Ascending aorta (tissue), 2 donors: Measurements from ENCODE around the gene SLC22A9. TPM values are rescaled to one million over a fixed set of nuclear protein-coding genes. Genes with fewer than 3 reads are reported as not detected.
"Not testable (repeated sequence)": the region's sequence is repeated elsewhere in the genome, so short reads cannot be mapped to it uniquely, and the experiment has no call there.

Source experiments
- DNase-seq, 2 donors: peaks; one replicate each; pipeline ENCODE4 v3.0.0-alpha.2; 2019; ENCODE audit warnings: low spot score in 2 of 2
- H3K27ac ChIP-seq, 2 donors: fragments of 200-600 bp; sonication (generic); one replicate each; pipeline ENCODE4 v1.5.1; 2016 to 2017; ENCODE audit warnings: mild to moderate bottlenecking in 1 of 2
- H3K27me3 ChIP-seq: fragments of 200-600 bp; sonication (generic); one replicate; pipeline ENCODE4 v1.5.1; 2017
- H3K36me3 ChIP-seq, 2 donors: fragments of 200-600 bp; sonication (generic); one replicate each; pipeline ENCODE4 v1.5.1; 2016
- H3K4me1 ChIP-seq, 2 donors: fragments of 200-600 bp; sonication (generic); one replicate each; pipeline ENCODE4 v1.5.1; 2016 to 2017; ENCODE audit warnings: mild to moderate bottlenecking in 1 of 2
- H3K4me3 ChIP-seq, 2 donors: fragments of 200-600 bp; sonication (generic); one replicate each; pipeline ENCODE4 v1.5.1; 2016 to 2017; ENCODE audit warnings: mild to moderate bottlenecking in 1 of 2
- H3K9me3 ChIP-seq, 2 donors: fragments of 200-600 bp; sonication (generic); one replicate each; pipeline ENCODE4 v1.5.1; 2016
- CTCF ChIP-seq, 3 experiments: fragments of 200-600 bp in 2 of 3; fragments of 450-650 bp in 1 of 3; sonication (generic) in 2 of 3; IDR thresholded peaks; one replicate each; pipeline ENCODE4 v1.5.1; 2016 to 2019; ENCODE audit warnings: antibody characterized with exemption in 3 of 3, mild to moderate bottlenecking in 1 of 3, moderate library complexity in 1 of 3
- intact Hi-C: fragments of 100-400 bp; cut with DNase I; formaldehyde crosslinking; loops from one replicate; pipeline ENCODE4 v1.15.1; 2023
- total RNA-seq: library from RNA; depleted of rRNA; stranded (reverse); fragments of >200 nt; gene quantifications from one replicate; pipeline ENCODE4 v1.1.0, GENCODE V29; 2016

Gene SLC22A9
- not detected for total RNA-seq

DNA sequence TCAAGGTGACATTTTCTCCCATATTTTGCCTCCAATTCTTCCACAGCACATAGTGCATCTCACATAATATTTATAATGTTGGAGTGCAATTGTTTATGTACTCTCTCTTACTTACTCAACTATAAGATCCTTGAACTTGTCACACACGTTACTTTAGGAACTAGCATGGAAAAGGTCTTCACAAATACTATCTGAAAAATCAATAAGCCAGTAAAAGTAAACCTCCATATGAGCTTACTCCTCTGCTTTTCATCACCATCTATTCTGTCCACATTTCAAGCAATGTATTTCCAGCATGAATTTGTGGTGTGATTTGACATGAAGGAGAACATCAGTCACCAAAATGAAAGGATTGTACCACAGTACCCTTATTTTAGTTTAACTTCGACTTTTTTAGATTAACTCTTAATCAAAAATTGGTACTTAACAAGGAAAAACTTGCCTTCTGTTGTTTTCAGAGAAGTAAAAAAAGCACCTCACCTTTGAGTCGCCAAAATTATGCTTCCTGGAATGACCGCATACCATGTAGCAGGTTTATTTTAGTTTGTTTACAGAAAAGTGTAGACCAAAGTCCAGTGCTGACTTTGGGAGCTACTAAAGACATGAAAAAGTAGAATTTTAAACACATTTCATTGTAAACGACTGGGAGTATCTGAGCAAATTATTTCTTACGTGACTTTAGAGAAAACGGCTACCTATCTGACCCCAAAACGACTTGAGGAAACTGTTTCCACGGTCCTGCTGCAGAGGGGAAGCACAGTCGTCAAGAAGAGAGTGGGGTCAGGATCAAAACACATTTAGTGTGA, at the start of gene SLC22A9:
Gene SLC22A9, plus strand, starts transcription at position 621 of the 806 bp plus-strand sequence. CDS start 272 bp downstream, outside the sequence.
- Histone ChIP-seq H3K4me3 (no peak within 1 kb of the TSS), H3K27me3 (no peaks in the 10 kb centered on the region), H3K27ac (no peak within 1 kb of the TSS), H3K9me3 (no peaks in the 10 kb centered on the region), H3K4me1 (no peaks in the 10 kb centered on the region), H3K36me3 (no peaks in the 10 kb centered on the region)
- no peak for DNase-seq
- intact Hi-C loops, result no loop called here
- TF ChIP-seq CTCF (IDR thresholded peaks at IDR 0.05), result no peak

GRCh38 chr11:63321723-63322122, 47.9 kb upstream of the SLC22A9 start:
- Histone ChIP-seq H3K4me1 (no peaks in the 10 kb centered on the region), H3K4me3 (no peak overlapping the region), H3K9me3 (peaks cover 0 to 4% of the 10 kb centered on the region in 2 donors), H3K27me3 (no peaks in the 10 kb centered on the region), H3K36me3 (no peaks in the 10 kb centered on the region), H3K27ac (no peak overlapping the region)
- DNase-seq, result no peak
- intact Hi-C loops, result no loop called here
- no peak for TF ChIP-seq CTCF (IDR thresholded peaks at IDR 0.05)

DNA sequence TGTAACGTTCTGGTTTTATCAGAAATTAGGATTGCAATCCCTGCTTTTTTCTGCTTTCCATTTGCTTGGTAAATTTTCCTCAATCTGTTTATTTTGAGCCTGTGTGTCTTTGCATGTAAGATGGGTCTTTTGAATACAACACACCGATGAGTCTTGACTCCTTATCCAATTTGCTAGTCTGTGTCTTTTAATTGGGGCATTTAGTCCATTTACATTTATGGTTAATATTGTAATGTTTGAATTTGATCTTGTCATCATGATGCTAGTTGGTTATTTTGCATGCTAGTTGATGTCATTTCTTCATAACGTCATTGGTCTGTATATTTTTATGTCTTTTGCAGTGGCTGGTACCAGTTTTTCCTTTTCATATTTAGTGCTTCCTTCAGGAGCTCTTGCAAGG, 34.5 kb upstream of the SLC22A9 start:
- DNase-seq, H3K9me3 ChIP-seq, intact Hi-C loops, H3K4me1 ChIP-seq, H3K36me3 ChIP-seq, H3K4me3 ChIP-seq, H3K27ac ChIP-seq, H3K27me3 ChIP-seq: not testable (repeated sequence)

- no peaks in the 10 kb centered on the region for H3K36me3 ChIP-seq
- peaks cover 0 to 4% of the 10 kb centered on the region in 2 donors for H3K9me3 ChIP-seq
- no peaks in the 10 kb centered on the region for H3K27me3 ChIP-seq
- no peak for DNase-seq
- H3K27ac ChIP-seq, result no peak overlapping the region
- intact Hi-C loops, result no loop called here
- H3K4me3 ChIP-seq, result no peak overlapping the region
- H3K4me1 ChIP-seq, result no peaks in the 10 kb centered on the region
- no peak for TF ChIP-seq CTCF (IDR thresholded peaks at IDR 0.05)
Measured at GRCh38 chr11:63337070-63337469, 32.5 kb upstream of the SLC22A9 start.

GRCh38 chr11:63343130-63343529, 26.5 kb upstream of the SLC22A9 start:
- Histone ChIP-seq H3K27me3 (no peaks in the 10 kb centered on the region), H3K9me3 (no peaks in the 10 kb centered on the region), H3K27ac (no peak overlapping the region), H3K4me1 (no peaks in the 10 kb centered on the region), H3K4me3 (no peak overlapping the region), H3K36me3 (no peaks in the 10 kb centered on the region)
- TF ChIP-seq CTCF (IDR thresholded peaks at IDR 0.05), result no peak
- intact Hi-C loops, result no loop called here
- no peak for DNase-seq

- Histone ChIP-seq H3K36me3 (no peaks in the 10 kb centered on the region), H3K9me3 (no peaks in the 10 kb centered on the region), H3K4me3 (no peak overlapping the region), H3K27ac (no peak overlapping the region), H3K4me1 (no peaks in the 10 kb centered on the region), H3K27me3 (no peaks in the 10 kb centered on the region)
- intact Hi-C loops, result no loop called here
- TF ChIP-seq CTCF (IDR thresholded peaks at IDR 0.05), result no peak
- DNase-seq, result no peak
Measured at GRCh38 chr11:63352144-63352543, 17.4 kb upstream of the SLC22A9 start.
